ENCODE measurements around the gene KIDINS220.

GRCh38 chr2:8714283-8714682 is 123.1 kb downstream of the KIDINS220 start:
- TF ChIP-seq CTCF (IDR thresholded peaks at IDR 0.05; ENCODE audit: low read depth, low read length, missing input control) (no peak), GABPA (IDR thresholded peaks at IDR 0.05 in 1 of 2, conservative IDR thresholded peaks at IDR 0.05 in 1 of 2) (no peak), RAD21 (IDR thresholded peaks at IDR 0.05) (no peak), RXRA (IDR thresholded peaks at IDR 0.05) (no peak), REST (IDR thresholded peaks at IDR 0.05) (no peak), TAF1 (conservative IDR thresholded peaks at IDR 0.05) (no peak), FOXA1 (IDR thresholded peaks at IDR 0.05) (no peak), YY1 (IDR thresholded peaks at IDR 0.05) (no peak), EGR1 (IDR thresholded peaks at IDR 0.05; ENCODE audit: low read depth in 2 of 2) (no peak), SP1 (IDR thresholded peaks at IDR 0.05) (no peak)
- TF ChIP-seq, protein P1, sequence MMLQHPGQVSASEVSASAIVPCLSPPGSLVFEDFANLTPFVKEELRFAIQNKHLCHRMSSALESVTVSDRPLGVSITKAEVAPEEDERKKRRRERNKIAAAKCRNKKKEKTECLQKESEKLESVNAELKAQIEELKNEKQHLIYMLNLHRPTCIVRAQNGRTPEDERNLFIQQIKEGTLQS (IDR thresholded peaks at IDR 0.05): no peak
- TF ChIP-seq, protein P2, sequence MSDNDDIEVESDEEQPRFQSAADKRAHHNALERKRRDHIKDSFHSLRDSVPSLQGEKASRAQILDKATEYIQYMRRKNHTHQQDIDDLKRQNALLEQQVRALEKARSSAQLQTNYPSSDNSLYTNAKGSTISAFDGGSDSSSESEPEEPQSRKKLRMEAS (IDR thresholded peaks at IDR 0.05): no peak
- TF ChIP-seq, protein P3, sequence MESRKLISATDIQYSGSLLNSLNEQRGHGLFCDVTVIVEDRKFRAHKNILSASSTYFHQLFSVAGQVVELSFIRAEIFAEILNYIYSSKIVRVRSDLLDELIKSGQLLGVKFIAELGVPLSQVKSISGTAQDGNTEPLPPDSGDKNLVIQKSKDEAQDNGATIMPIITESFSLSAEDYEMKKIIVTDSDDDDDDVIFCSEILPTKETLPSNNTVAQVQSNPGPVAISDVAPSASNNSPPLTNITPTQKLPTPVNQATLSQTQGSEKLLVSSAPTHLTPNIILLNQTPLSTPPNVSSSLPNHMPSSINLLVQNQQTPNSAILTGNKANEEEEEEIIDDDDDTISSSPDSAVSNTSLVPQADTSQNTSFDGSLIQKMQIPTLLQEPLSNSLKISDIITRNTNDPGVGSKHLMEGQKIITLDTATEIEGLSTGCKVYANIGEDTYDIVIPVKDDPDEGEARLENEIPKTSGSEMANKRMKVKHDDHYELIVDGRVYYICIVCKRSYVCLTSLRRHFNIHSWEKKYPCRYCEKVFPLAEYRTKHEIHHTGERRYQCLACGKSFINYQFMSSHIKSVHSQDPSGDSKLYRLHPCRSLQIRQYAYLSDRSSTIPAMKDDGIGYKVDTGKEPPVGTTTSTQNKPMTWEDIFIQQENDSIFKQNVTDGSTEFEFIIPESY (IDR thresholded peaks at IDR 0.05): no peak
